Stimulated activated CD4-positive, alpha-beta T cell treated with anti-CD3 and anti-CD28 coated beads, Interleukin-15, amount 100 ng/mL, for 48 hours (primary cell): ENCODE measurements around the gene WDFY4.

Source experiments
- DNase-seq, 2 donors: peaks; one replicate each; pipeline ENCODE4 v3.0.0-alpha.2; 2020; ENCODE audit warnings: low read depth in 2 of 2

WDFY4 gene

GRCh38 chr10:48817141-48817540, 132.5 kb downstream of the WDFY4 start:
- DNase-seq = no peak

- no peak for DNase-seq
Measured at GRCh38 chr10:48818081-48818480, 133.4 kb downstream of the WDFY4 start.

GRCh38 chr10:48818861-48819520, 134.3 kb downstream of the WDFY4 start:
- DNase-seq = no peak

- DNase-seq = no peak
Measured at GRCh38 chr10:48819783-48820182, 135.1 kb downstream of the WDFY4 start.

- no peak for DNase-seq
Measured at GRCh38 chr10:48820231-48820630, 135.6 kb downstream of the WDFY4 start.

- DNase-seq = no peak
Measured at GRCh38 chr10:48820699-48821098, 136.0 kb downstream of the WDFY4 start.

- DNase-seq = no peak
Measured at GRCh38 chr10:48821111-48821510, 136.4 kb downstream of the WDFY4 start.

GRCh38 chr10:48821692-48822091, 137.0 kb downstream of the WDFY4 start:
- no peak for DNase-seq

GRCh38 chr10:48833674-48834073, 149.0 kb downstream of the WDFY4 start:
- no peak for DNase-seq

- DNase-seq = no peak
Measured at GRCh38 chr10:48834189-48834965, 149.7 kb downstream of the WDFY4 start.

GRCh38 chr10:48835781-48836180, 151.1 kb downstream of the WDFY4 start:
- DNase-seq = no peak

- no peak for DNase-seq
Measured at GRCh38 chr10:48836605-48837004, 151.9 kb downstream of the WDFY4 start.

- no peak for DNase-seq
Measured at GRCh38 chr10:48838834-48839233, 154.2 kb downstream of the WDFY4 start.

GRCh38 chr10:48839809-48840679, 155.4 kb downstream of the WDFY4 start:
- DNase-seq = no peak

GRCh38 chr10:48842231-48842630, 157.6 kb downstream of the WDFY4 start:
- DNase-seq = no peak

- no peak for DNase-seq
Measured at GRCh38 chr10:48843198-48843597, 158.5 kb downstream of the WDFY4 start.

- DNase-seq = no peak
Measured at GRCh38 chr10:48844616-48845015, 159.9 kb downstream of the WDFY4 start.

GRCh38 chr10:48845512-48845911, 160.8 kb downstream of the WDFY4 start:
- no peak for DNase-seq

- DNase-seq = no peak
Measured at GRCh38 chr10:48847691-48848090, 163.0 kb downstream of the WDFY4 start.

GRCh38 chr10:48856855-48857254, 172.2 kb downstream of the WDFY4 start:
- no peak for DNase-seq

- DNase-seq = no peak
Measured at GRCh38 chr10:48872234-48872633, 187.6 kb downstream of the WDFY4 start.

- no peak for DNase-seq
Measured at GRCh38 chr10:48878091-48878490, 193.4 kb downstream of the WDFY4 start.
